Thymus (tissue), 11 donors: ENCODE data around the gene CCR4. TPM values are rescaled to one million over a fixed set of nuclear protein-coding genes. Genes with fewer than 3 reads are reported as not detected.
"Not testable (repeated sequence)": the region's sequence is repeated elsewhere in the genome, so short reads cannot be mapped to it uniquely, and the experiment has no call there.

Experiments used
- DNase-seq, 9 donors: peaks; one replicate each; pipeline ENCODE4 v3.0.0-alpha.2; 2013; ENCODE audit warnings: low spot score in 9 of 9, low read depth in 6 of 9, missing footprints in 1 of 9
- H3K27ac ChIP-seq, 2 donors: one replicate each; pipeline ENCODE4 v1.5.1; 2013; ENCODE audit warnings: control low read depth in 1 of 2, low read depth in 1 of 2, low read length in 1 of 2, mild to moderate bottlenecking in 1 of 2, moderate library complexity in 1 of 2
- H3K27me3 ChIP-seq, 2 donors: one replicate each; pipeline ENCODE4 v1.5.1; 2013; ENCODE audit warnings: low read length in 1 of 2; ENCODE audit not compliant: control insufficient read depth in 2 of 2, insufficient read depth in 1 of 2
- H3K36me3 ChIP-seq, 2 donors: one replicate each; pipeline ENCODE4 v1.5.1; 2013; ENCODE audit warnings: low read length in 1 of 2, mild to moderate bottlenecking in 1 of 2, moderate library complexity in 1 of 2; ENCODE audit not compliant: control insufficient read depth in 2 of 2, insufficient read depth in 2 of 2
- H3K4me1 ChIP-seq, 2 donors: one replicate each; pipeline ENCODE4 v1.5.1; 2013; ENCODE audit warnings: low read length in 2 of 2; ENCODE audit not compliant: control insufficient read depth in 2 of 2, insufficient read depth in 2 of 2
- H3K4me3 ChIP-seq, 2 donors: one replicate each; pipeline ENCODE4 v1.5.1; 2013; ENCODE audit warnings: low read length in 2 of 2, control low read depth in 1 of 2, mild to moderate bottlenecking in 1 of 2
- H3K9me3 ChIP-seq, 2 donors: one replicate each; pipeline ENCODE4 v1.5.1; 2013; ENCODE audit warnings: low read length in 1 of 2, mild to moderate bottlenecking in 1 of 2; ENCODE audit not compliant: control insufficient read depth in 2 of 2, insufficient read depth in 1 of 2
- WGBS: extraction: QIAGEN DNeasy Blood & Tissue Kit; methylation state at CpG from one replicate; pipeline ENCODE4 v1.1.7; 2013; 5-methylcytosine and 5-hydroxymethylcytosine counted together
- polyA plus RNA-seq: library from polyadenylated mRNA; stranded (reverse); fragments of 200-250 nt; gene quantifications from one replicate; pipeline ENCODE4 v1.2.3, GENCODE V29; 2013
- total RNA-seq: library from RNA; stranded (reverse); fragments of 120-200 nt; gene quantifications from one replicate; pipeline ENCODE4 v1.2.4, GENCODE V29; 2013
- donor health status: healthy.

Gene CCR4
- total and polyA plus RNA-seq, 2 donors = 27.9 to 32.8 TPM

GRCh38 chr3:32959371-32959770 lies 7.9 kb downstream of the CCR4 start:
- H3K27me3 ChIP-seq = no peaks in the 10 kb centered on the region
- no peak for DNase-seq
- 93% methylated on average over 3 of the region's 3 CpGs for WGBS

GRCh38 chr3:32960404-32961170 lies 9.1 kb downstream of the CCR4 start:
- Histone ChIP-seq H3K27me3 (no peaks in the 10 kb centered on the region), H3K36me3 (no peaks in the 10 kb centered on the region), H3K4me1 (no peaks in the 10 kb centered on the region), H3K27ac (peak overlapping the region in 1 of 2 donors; percentile 13), H3K9me3 (peaks cover 0 to 2% of the 10 kb centered on the region in 2 donors), H3K4me3 (no peak overlapping the region)
- 92% methylated on average over 4 of the region's 4 CpGs for WGBS
- no peak for DNase-seq

More at GRCh38 chr3:32959371-32959770, 7.9 kb downstream of the CCR4 start:
- Histone ChIP-seq H3K9me3 (no peaks in the 10 kb centered on the region), H3K36me3 (no peaks in the 10 kb centered on the region), H3K27ac (no peak overlapping the region), H3K4me3 (no peak overlapping the region), H3K4me1 (no peaks in the 10 kb centered on the region)

GRCh38 chr3:32961189-32961715 lies 9.8 kb downstream of the CCR4 start:
- DNase-seq = peak in 2 of 9 donors; percentile 25 to 50
- H3K36me3 ChIP-seq = no peaks in the 10 kb centered on the region
- 74% methylated on average over 5 of the region's 5 CpGs for WGBS
- H3K27me3 ChIP-seq = no peaks in the 10 kb centered on the region
- H3K9me3 ChIP-seq = peaks cover 0 to 9% of the 10 kb centered on the region in 2 donors
- H3K27ac ChIP-seq = peak overlapping the region; percentile 13 to 21
- no peaks in the 10 kb centered on the region for H3K4me1 ChIP-seq
- no peak overlapping the region for H3K4me3 ChIP-seq

- no peaks in the 10 kb centered on the region for H3K36me3 ChIP-seq
- 82% methylated on average over 3 of the region's 3 CpGs for WGBS
- peak in 1 of 9 donors; percentile 47 for DNase-seq
- H3K27me3 ChIP-seq = no peaks in the 10 kb centered on the region
- H3K4me1 ChIP-seq = no peaks in the 10 kb centered on the region
- peak overlapping the region in 1 of 2 donors; percentile 21 for H3K27ac ChIP-seq
- H3K9me3 ChIP-seq = peaks cover 0 to 9% of the 10 kb centered on the region in 2 donors
- H3K4me3 ChIP-seq = no peak overlapping the region
These were observed 12.4 kb downstream of the CCR4 start for GRCh38 chr3:32963871-32964270.

- H3K9me3 ChIP-seq, H3K4me3 ChIP-seq: not testable (repeated sequence)
These were observed 13.3 kb downstream of the CCR4 start for GRCh38 chr3:32964781-32965180.

GRCh38 chr3:32965617-32966213 lies 14.3 kb downstream of the CCR4 start:
- H3K9me3 ChIP-seq, DNase-seq, H3K27me3 ChIP-seq, H3K36me3 ChIP-seq, H3K4me3 ChIP-seq, H3K27ac ChIP-seq, H3K4me1 ChIP-seq: not testable (repeated sequence)
- 97% methylated on average over 2 of the region's 2 CpGs for WGBS

More at GRCh38 chr3:32964781-32965180, 13.3 kb downstream of the CCR4 start:
- not testable (repeated sequence) for H3K27ac ChIP-seq, H3K4me1 ChIP-seq, DNase-seq, H3K36me3 ChIP-seq, H3K27me3 ChIP-seq
- WGBS = 94% methylated on average over 2 of the region's 2 CpGs

GRCh38 chr3:32966627-32967026 lies 15.2 kb downstream of the CCR4 start:
- WGBS = 98% methylated on average over 5 of the region's 5 CpGs

GRCh38 chr3:32968166-32968919 lies 16.9 kb downstream of the CCR4 start:
- Histone ChIP-seq H3K36me3 (no peaks in the 10 kb centered on the region), H3K27me3 (no peaks in the 10 kb centered on the region), H3K4me3 (no peak overlapping the region), H3K4me1 (no peaks in the 10 kb centered on the region), H3K27ac (no peak overlapping the region), H3K9me3 (peaks cover 0 to 9% of the 10 kb centered on the region in 2 donors)
- no peak for DNase-seq
- 94% methylated on average over 3 of the region's 3 CpGs for WGBS

More at GRCh38 chr3:32966627-32967026, 15.2 kb downstream of the CCR4 start:
- not testable (repeated sequence) for DNase-seq, H3K9me3 ChIP-seq, H3K27ac ChIP-seq, H3K4me3 ChIP-seq, H3K36me3 ChIP-seq, H3K27me3 ChIP-seq, H3K4me1 ChIP-seq
